ENCODE data around the gene SFXN5.

The SFXN5 gene

DNA sequence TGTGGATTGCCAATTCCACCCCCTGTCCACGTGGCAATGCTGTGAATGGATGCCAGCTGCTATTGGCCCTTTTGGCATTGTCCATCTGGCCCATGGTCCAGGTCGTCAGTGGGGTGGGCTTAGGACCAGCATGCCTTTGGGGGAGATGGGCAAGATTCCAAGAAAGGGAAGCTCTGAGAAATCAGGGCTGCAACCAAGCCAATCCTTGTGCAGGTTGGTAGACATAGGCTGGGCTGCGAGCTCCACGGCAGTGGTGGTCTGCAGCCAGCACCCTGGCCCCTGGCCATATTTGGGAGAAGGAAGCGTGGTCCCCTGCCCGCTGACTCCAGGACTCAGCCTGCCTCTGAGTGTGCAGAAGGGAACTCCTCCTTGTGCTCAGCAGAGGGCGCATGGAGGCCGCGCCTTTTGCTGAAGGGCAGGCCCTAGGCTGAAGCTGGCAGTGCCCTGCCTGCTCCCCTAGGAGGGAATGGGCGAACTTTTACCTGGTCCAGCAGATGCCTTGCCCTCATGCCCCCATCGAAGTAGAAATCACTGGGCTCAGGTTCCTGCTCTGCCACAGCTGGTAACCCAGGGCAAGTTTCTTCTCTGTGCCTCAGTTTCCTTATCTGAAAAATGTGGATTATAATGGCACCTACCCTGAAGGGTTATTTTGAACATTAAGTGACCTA, 178.9 kb downstream of the SFXN5 start (continued):
- TF ChIP-seq ZNF10 (tag by site-specific recombination; IDR thresholded peaks at IDR 0.05) (no peak), ZFP3 (tag by site-specific recombination; IDR thresholded peaks at IDR 0.05; ENCODE audit: low read depth) (no peak), KLF8 (tag by site-specific recombination; IDR thresholded peaks at IDR 0.05) (no peak), ZSCAN30 (tag by site-specific recombination; IDR thresholded peaks at IDR 0.05) (no peak), SETDB1 (IDR thresholded peaks at IDR 0.05; ENCODE audit: insufficient read length, low read length) (no peak), BCL11A (tag by site-specific recombination; IDR thresholded peaks at IDR 0.05; ENCODE audit: low read depth) (no peak), ZNF24 (tag by site-specific recombination; IDR thresholded peaks at IDR 0.05) (no peak), ZNF114 (tag by site-specific recombination; IDR thresholded peaks at IDR 0.05) (no peak), ZBTB20 (tag by site-specific recombination; IDR thresholded peaks at IDR 0.05) (no peak), HOXA7 (CRISPR knock-in tag; IDR thresholded peaks at IDR 0.05; ENCODE audit: borderline replicate concordance) (no peak), ZNF529 (tag by site-specific recombination; IDR thresholded peaks at IDR 0.05; ENCODE audit: insufficient replicate concordance) (no peak), ZNF555 (tag by site-specific recombination; conservative IDR thresholded peaks at IDR 0.05) (no peak)
- TF ChIP-seq, protein P1, sequence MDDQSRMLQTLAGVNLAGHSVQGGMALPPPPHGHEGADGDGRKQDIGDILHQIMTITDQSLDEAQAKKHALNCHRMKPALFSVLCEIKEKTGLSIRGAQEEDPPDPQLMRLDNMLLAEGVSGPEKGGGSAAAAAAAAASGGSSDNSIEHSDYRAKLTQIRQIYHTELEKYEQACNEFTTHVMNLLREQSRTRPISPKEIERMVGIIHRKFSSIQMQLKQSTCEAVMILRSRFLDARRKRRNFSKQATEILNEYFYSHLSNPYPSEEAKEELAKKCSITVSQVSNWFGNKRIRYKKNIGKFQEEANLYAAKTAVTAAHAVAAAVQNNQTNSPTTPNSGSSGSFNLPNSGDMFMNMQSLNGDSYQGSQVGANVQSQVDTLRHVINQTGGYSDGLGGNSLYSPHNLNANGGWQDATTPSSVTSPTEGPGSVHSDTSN (CRISPR knock-in tag; IDR thresholded peaks at IDR 0.05) = 0 out of 2 replicates have a peak, but pooled peaks have one; percentile 23
- TF ChIP-seq, protein P2, sequence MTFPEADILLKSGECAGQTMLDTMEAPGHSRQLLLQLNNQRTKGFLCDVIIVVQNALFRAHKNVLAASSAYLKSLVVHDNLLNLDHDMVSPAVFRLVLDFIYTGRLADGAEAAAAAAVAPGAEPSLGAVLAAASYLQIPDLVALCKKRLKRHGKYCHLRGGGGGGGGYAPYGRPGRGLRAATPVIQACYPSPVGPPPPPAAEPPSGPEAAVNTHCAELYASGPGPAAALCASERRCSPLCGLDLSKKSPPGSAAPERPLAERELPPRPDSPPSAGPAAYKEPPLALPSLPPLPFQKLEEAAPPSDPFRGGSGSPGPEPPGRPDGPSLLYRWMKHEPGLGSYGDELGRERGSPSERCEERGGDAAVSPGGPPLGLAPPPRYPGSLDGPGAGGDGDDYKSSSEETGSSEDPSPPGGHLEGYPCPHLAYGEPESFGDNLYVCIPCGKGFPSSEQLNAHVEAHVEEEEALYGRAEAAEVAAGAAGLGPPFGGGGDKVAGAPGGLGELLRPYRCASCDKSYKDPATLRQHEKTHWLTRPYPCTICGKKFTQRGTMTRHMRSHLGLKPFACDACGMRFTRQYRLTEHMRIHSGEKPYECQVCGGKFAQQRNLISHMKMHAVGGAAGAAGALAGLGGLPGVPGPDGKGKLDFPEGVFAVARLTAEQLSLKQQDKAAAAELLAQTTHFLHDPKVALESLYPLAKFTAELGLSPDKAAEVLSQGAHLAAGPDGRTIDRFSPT (tag by site-specific recombination; IDR thresholded peaks at IDR 0.05) = peak; percentile 46; the same call in 1 of the 2 replicates

Measured in HEK293 (cell line).